Ishikawa (cell line): Measurements from ENCODE around the gene PXMP2.

Source experiments
- EGR1 ChIP-seq: IDR thresholded peaks from 2 replicates; pipeline ENCODE4 v1.6.1; 2012
- EP300 ChIP-seq: IDR thresholded peaks from 2 replicates; pipeline ENCODE4 v1.6.1; 2012; ENCODE audit warnings: borderline replicate concordance
- NFIC ChIP-seq: IDR thresholded peaks from 2 replicates; pipeline ENCODE4 v1.6.1; 2012
- RAD21 ChIP-seq: IDR thresholded peaks from 2 replicates; pipeline ENCODE4 v1.6.1; 2012; ENCODE audit warnings: low read depth
- REST ChIP-seq: IDR thresholded peaks from 2 replicates; pipeline ENCODE4 v1.6.1; 2012; ENCODE audit warnings: low read depth, mild to moderate bottlenecking
- TAF1 ChIP-seq: IDR thresholded peaks from 2 replicates; pipeline ENCODE4 v1.6.1; 2012; ENCODE audit warnings: low read depth, mild to moderate bottlenecking
- YY1 ChIP-seq: IDR thresholded peaks from 2 replicates; pipeline ENCODE4 v1.6.1; 2012; ENCODE audit warnings: low read depth
- TF ChIP-seq, protein P1 (sequence below): IDR thresholded peaks from 2 replicates; pipeline ENCODE4 v1.6.1; 2012

DNA sequence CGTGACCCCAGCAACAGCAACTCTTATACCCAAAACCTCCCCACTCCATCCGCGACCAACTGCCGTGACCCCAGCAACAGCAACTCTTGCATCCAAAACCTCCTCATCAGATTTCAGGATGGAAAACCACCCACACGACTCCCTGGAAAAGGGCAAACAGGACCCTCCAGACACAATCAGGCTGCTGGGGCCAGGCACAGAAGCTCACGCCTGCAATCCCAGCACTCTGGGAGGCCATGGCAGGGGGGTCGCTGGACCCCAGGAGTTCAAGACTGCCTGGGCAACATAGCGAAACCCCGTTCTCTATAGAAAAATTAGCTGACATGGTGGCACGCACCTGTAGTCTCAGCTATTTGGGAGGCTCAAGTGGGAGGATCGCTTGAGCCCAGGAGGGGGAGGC lies 43.0 kb downstream of the PXMP2 start:
- TF ChIP-seq, protein P1, sequence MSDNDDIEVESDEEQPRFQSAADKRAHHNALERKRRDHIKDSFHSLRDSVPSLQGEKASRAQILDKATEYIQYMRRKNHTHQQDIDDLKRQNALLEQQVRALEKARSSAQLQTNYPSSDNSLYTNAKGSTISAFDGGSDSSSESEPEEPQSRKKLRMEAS, result no peak
- TF ChIP-seq EGR1 (no peak), RAD21 (no peak), YY1 (no peak), EP300 (no peak), REST (no peak), NFIC (no peak), TAF1 (no peak)
